Spleen (tissue), 11 donors: Measurements from ENCODE around the gene ITPRID2. TPM values are rescaled to one million over a fixed set of nuclear protein-coding genes. Genes with fewer than 3 reads are reported as not detected.
A peak's percentile ranks its signal among the peaks of the same experiment; 100 is the strongest.

Experiments
- DNase-seq: peaks from one replicate; pipeline ENCODE4 v3.0.0-alpha.2; 2020
- H3K27ac ChIP-seq, 8 donors: fragments of 200-600 bp; sonication (generic) in 7 of 8; 1 replicate in 4 of 8; 2 replicates in 4 of 8; pipeline versions ENCODE4 v1.5.0 to v1.8.0; 2016 to 2021; ENCODE audit warnings: inconsistent platforms in 4 of 8, mild to moderate bottlenecking in 4 of 8, moderate library complexity in 1 of 8
- H3K27me3 ChIP-seq, 7 donors: fragments of 200-600 bp; sonication (generic) in 6 of 7; replicated peaks in 1 of 7; 1 replicate in 4 of 7; 2 replicates in 3 of 7; pipeline versions ENCODE4 v1.5.0 to v1.8.0; 2016 to 2021; ENCODE audit warnings: inconsistent platforms in 3 of 7, mild to moderate bottlenecking in 1 of 7
- H3K36me3 ChIP-seq, 6 donors: fragments of 200-600 bp; sonication (generic) in 5 of 6; 1 replicate in 4 of 6; 2 replicates in 2 of 6; pipeline versions ENCODE4 v1.5.0 to v1.8.0; 2016 to 2021; ENCODE audit warnings: inconsistent platforms in 2 of 6
- H3K4me1 ChIP-seq, 6 donors: fragments of 200-600 bp; sonication (generic) in 5 of 6; 1 replicate in 3 of 6; 2 replicates in 3 of 6; pipeline versions ENCODE4 v1.5.0 to v1.8.0; 2016 to 2021; ENCODE audit warnings: inconsistent platforms in 3 of 6
- H3K4me3 ChIP-seq, 8 donors: fragments of 200-600 bp; sonication (generic) in 7 of 8; 1 replicate in 4 of 8; 2 replicates in 4 of 8; pipeline versions ENCODE4 v1.5.0 to v1.8.0; 2016 to 2021; ENCODE audit warnings: inconsistent platforms in 4 of 8, mild to moderate bottlenecking in 4 of 8, moderate library complexity in 2 of 8
- H3K9me3 ChIP-seq, 8 donors: fragments of 200-600 bp; sonication (generic) in 7 of 8; 1 replicate in 4 of 8; 2 replicates in 4 of 8; pipeline versions ENCODE4 v1.5.0 to v1.8.0; 2016 to 2021; ENCODE audit warnings: inconsistent platforms in 4 of 8
- CTCF ChIP-seq, 11 experiments: fragments of 200-600 bp in 7 of 11; fragments of 450-650 bp in 4 of 11; sonication (generic) in 4 of 11; IDR thresholded peaks in 8 of 11; conservative IDR thresholded peaks in 3 of 11; 1 replicate in 7 of 11; 2 replicates in 4 of 11; pipeline versions ENCODE4 v1.4.0 to v1.8.0; 2016 to 2021; ENCODE audit warnings: antibody characterized with exemption in 11 of 11, inconsistent platforms in 4 of 11, mild to moderate bottlenecking in 1 of 11
- POLR2A ChIP-seq, 3 donors: fragments of 450-650 bp; IDR thresholded peaks; one replicate each; pipeline ENCODE4 v1.5.1; 2017; ENCODE audit warnings: antibody characterized with exemption in 3 of 3, mild to moderate bottlenecking in 1 of 3
- POLR2AphosphoS5 ChIP-seq, 3 donors: sonication (generic); formaldehyde crosslinking; IDR thresholded peaks; one replicate each; pipeline ENCODE4 v1.5.1; 2017; ENCODE audit warnings: antibody characterized with exemption in 3 of 3
- WGBS, 5 donors: extraction: QIAGEN DNeasy Blood & Tissue Kit in 3 of 5; methylation state at CpG; one replicate each; pipeline versions ENCODE4 v1.1.5 to v1.1.7; 2013 to 2018; 5-methylcytosine and 5-hydroxymethylcytosine counted together
- intact Hi-C: fragments of 100-400 bp; cut with DNase I; formaldehyde crosslinking; loops from one replicate; pipeline ENCODE4 v1.15.0; 2023; ENCODE audit warnings: low total_unique reads
- polyA plus RNA-seq, 3 donors: library from polyadenylated mRNA; stranded (reverse); fragments of 200-250 nt; gene quantifications; one replicate each; pipeline ENCODE4 v1.2.1, GENCODE V29; 2013
- total RNA-seq, 7 donors: library from RNA; depleted of rRNA in 3 of 7; stranded (reverse); fragments of >200 nt in 3 of 7; fragmentation: NEBNext Ultra II Directional in 4 of 7; extraction: Animal tissue kit (Norgen Biotek cat#: 25700) in 4 of 7; gene quantifications; one replicate each; pipeline versions ENCODE4 v1.1.0 to v1.2.1, GENCODE V29; 2016 to 2021
- donor health status: healthy with polysubstance abuse.
- donor health status: DM: no; HTN: no; CAD: no; lungs with moderate emphysema.
- donor health status: DM: no; HTN: no; CAD: no.
- donor health status: Bipolar disorder and iron deficiency.
- donor health status: healthy.
- donor health status: DM: no; HTN: no; CAD: no.
- donor health status: DM: yes; HTN: yes; CAD: no.

Gene ITPRID2
- total and polyA plus RNA-seq, 10 donors: 18.0 to 230 (median 120) TPM

GRCh38 chr2:181934694-181935093 is 43.2 kb downstream of the ITPRID2 start:
- H3K36me3 ChIP-seq: peaks cover 0 to 15% (median 5%) of the 10 kb centered on the region in 6 donors
- H3K9me3 ChIP-seq: no peaks in the 10 kb centered on the region
- 80 to 90% (median 88%) methylated on average over 5 of the region's 5 CpGs for WGBS, 5 donors
- intact Hi-C loops: no loop called here
- TF ChIP-seq POLR2AphosphoS5 (IDR thresholded peaks at IDR 0.05) (no peak), CTCF (IDR thresholded peaks at IDR 0.05 in 8 of 11, conservative IDR thresholded peaks at IDR 0.05 in 3 of 11) (no peak), POLR2A (IDR thresholded peaks at IDR 0.05) (no peak)
- H3K4me1 ChIP-seq: peaks cover 0 to 13% (median 0%) of the 10 kb centered on the region in 6 donors
- H3K27me3 ChIP-seq: no peaks in the 10 kb centered on the region
- H3K27ac ChIP-seq: no peak overlapping the region
- H3K4me3 ChIP-seq: no peak overlapping the region
- DNase-seq: no peak

DNA sequence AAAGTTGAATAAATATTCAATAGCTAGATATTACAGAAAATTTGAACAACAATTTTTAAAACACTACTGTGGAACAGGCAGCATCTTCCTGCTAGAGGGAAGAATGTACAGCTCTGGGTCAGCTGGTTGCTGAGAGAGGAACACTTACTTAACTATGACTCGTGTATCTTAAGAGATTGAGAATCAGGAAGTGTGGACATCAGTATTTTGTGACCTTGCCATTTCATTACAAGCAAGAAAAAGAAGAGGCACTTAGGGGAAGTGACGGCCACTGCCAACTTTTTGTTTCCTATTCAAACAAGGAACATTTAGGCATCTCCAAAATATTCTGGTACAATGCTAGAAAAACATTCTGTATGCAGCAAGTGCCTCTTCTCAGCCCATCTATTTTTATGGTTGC is 45.9 kb downstream of the ITPRID2 start:
- DNase-seq: no peak
- intact Hi-C loops: no loop called here
- Histone ChIP-seq H3K27ac (peak overlapping the region in 6 of 8 donors; percentile 23 to 82 (median 66)), H3K4me3 (peak overlapping the region in 1 of 8 donors; percentile 2), H3K9me3 (no peaks in the 10 kb centered on the region), H3K4me1 (peaks cover 0 to 13% (median 0%) of the 10 kb centered on the region in 6 donors), H3K27me3 (no peaks in the 10 kb centered on the region), H3K36me3 (no peaks in the 10 kb centered on the region)
- TF ChIP-seq POLR2AphosphoS5 (IDR thresholded peaks at IDR 0.05) (peak in 1 of 3 donors; percentile 24), CTCF (IDR thresholded peaks at IDR 0.05 in 8 of 11, conservative IDR thresholded peaks at IDR 0.05 in 3 of 11) (no peak), POLR2A (IDR thresholded peaks at IDR 0.05) (no peak)
- WGBS, 5 donors: 8 to 25% (median 12%) methylated on average over 2 of the region's 2 CpGs

- 94 to 98% (median 96%) methylated on average over 2 of the region's 2 CpGs for WGBS, 5 donors
- no peak for DNase-seq
- intact Hi-C loops: no loop called here
- Histone ChIP-seq H3K36me3 (no peaks in the 10 kb centered on the region), H3K27ac (no peak overlapping the region), H3K4me1 (no peaks in the 10 kb centered on the region), H3K9me3 (no peaks in the 10 kb centered on the region), H3K27me3 (no peaks in the 10 kb centered on the region), H3K4me3 (no peak overlapping the region)
- TF ChIP-seq POLR2A (IDR thresholded peaks at IDR 0.05): no peak
- no peak for TF ChIP-seq CTCF (IDR thresholded peaks at IDR 0.05 in 8 of 11, conservative IDR thresholded peaks at IDR 0.05 in 3 of 11)
- no peak for TF ChIP-seq POLR2AphosphoS5 (IDR thresholded peaks at IDR 0.05)
These were observed 52.0 kb downstream of the ITPRID2 start for GRCh38 chr2:181943411-181944124.

- DNase-seq: no peak
- Histone ChIP-seq H3K4me1 (no peaks in the 10 kb centered on the region), H3K27me3 (no peaks in the 10 kb centered on the region), H3K36me3 (no peaks in the 10 kb centered on the region), H3K4me3 (no peak overlapping the region), H3K27ac (no peak overlapping the region), H3K9me3 (no peaks in the 10 kb centered on the region)
- intact Hi-C loops: no loop called here
- 73 to 82% (median 77%) methylated on average over 5 of the region's 5 CpGs for WGBS, 5 donors
- TF ChIP-seq CTCF (IDR thresholded peaks at IDR 0.05 in 8 of 11, conservative IDR thresholded peaks at IDR 0.05 in 3 of 11): no peak
- no peak for TF ChIP-seq POLR2A (IDR thresholded peaks at IDR 0.05)
- no peak for TF ChIP-seq POLR2AphosphoS5 (IDR thresholded peaks at IDR 0.05)
These were observed 52.8 kb downstream of the ITPRID2 start for GRCh38 chr2:181944164-181944913.
